MM.1S (cell line): ENCODE measurements around the gene MYH6.
"Not testable (repeated sequence)": the region's sequence is repeated elsewhere in the genome, so short reads cannot be mapped to it uniquely, and the experiment has no call there.

Experiments used
- EZH2 ChIP-seq: fragments of 300-600 bp; sonication (generic); optimal IDR thresholded peaks from 2 replicates; pipeline ENCODE3; 2017; ENCODE audit warnings: low read depth, mild to moderate bottlenecking, antibody characterized with exemption, low read length, mixed read lengths
- TF ChIP-seq, protein P1 (sequence below): fragments of 300-600 bp; sonication (generic); IDR thresholded peaks from 2 replicates; pipeline ENCODE4 v1.5.1; 2016; ENCODE audit warnings: antibody characterized with exemption, low read length, mixed read lengths

DNA sequence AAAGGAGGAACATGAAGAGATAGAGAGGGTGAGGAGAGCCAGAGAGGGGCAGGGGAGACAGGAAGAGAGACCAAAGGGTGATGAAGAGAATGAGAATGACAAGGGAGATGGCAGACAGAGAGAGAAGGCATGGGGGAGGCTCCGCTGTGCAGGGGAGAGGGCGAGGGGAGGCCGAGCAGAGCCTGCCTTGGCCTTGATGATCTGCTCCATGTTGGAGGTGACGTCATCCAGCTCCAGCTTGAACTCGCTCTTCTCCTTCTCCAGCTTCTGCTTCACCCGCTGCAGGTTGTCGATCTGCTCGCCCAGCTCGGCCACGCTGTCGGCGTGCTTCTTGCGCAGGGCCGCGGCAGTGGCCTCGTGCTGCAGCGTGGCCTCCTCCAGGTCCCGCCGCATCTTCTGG is 18.2 kb downstream of the MYH6 start:
- TF ChIP-seq, protein P1, sequence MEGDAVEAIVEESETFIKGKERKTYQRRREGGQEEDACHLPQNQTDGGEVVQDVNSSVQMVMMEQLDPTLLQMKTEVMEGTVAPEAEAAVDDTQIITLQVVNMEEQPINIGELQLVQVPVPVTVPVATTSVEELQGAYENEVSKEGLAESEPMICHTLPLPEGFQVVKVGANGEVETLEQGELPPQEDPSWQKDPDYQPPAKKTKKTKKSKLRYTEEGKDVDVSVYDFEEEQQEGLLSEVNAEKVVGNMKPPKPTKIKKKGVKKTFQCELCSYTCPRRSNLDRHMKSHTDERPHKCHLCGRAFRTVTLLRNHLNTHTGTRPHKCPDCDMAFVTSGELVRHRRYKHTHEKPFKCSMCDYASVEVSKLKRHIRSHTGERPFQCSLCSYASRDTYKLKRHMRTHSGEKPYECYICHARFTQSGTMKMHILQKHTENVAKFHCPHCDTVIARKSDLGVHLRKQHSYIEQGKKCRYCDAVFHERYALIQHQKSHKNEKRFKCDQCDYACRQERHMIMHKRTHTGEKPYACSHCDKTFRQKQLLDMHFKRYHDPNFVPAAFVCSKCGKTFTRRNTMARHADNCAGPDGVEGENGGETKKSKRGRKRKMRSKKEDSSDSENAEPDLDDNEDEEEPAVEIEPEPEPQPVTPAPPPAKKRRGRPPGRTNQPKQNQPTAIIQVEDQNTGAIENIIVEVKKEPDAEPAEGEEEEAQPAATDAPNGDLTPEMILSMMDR, result not testable (repeated sequence)
- not testable (repeated sequence) for TF ChIP-seq EZH2
